ENCODE results near the gene RNASE9.
"Not testable (repeated sequence)": the region's sequence is repeated elsewhere in the genome, so short reads cannot be mapped to it uniquely, and the experiment has no call there.

The RNASE9 gene

GRCh38 chr14:20516921-20517320 lies 43.9 kb downstream of the RNASE9 start:
- no peak for DNase-seq (ENCODE audit: low read depth)

DNA sequence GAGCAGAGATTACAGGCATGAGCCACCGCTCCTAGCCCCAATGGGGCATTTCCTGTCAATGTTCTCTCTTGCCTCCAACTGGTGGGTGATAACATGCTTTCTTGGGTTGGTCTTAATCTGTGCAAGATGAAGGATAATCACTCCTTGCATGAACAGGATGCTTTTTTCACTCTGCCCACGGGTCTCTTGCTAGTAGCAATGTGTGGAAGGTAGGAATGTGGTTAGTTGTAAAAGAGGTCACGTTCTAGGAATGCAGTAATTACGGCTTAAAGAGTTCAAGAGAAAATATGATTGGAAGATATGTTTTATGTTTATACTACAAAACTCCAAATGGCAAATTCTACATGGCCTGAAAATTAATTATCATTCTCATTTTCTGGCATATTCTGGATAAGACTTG lies 45.0 kb downstream of the RNASE9 start:
- DNase-seq (ENCODE audit: low read depth), result no peak

- DNase-seq (ENCODE audit: low read depth), result no peak
These were observed 48.5 kb downstream of the RNASE9 start for GRCh38 chr14:20512177-20512905.

DNA sequence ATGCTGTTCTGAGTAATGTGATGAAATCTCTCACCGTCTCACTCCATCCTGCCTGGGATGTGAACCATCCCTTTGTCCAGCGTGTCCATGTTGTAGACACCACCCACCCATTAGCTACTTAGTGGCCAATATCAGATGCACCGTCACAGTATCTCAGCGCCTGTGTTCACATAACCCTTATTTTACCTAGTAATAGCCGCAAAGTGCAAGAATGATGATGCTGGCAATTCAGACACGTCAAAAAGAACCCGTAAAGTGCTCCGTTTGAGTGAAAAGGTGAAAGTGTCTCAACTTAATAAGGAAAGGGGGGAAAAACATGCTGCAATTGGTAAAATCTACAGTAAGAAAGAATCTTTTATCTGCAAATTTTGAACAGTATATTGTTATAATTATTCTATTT lies 52.5 kb downstream of the RNASE9 start:
- no peak for DNase-seq (ENCODE audit: low read depth)

GRCh38 chr14:20507537-20507936 lies 53.3 kb downstream of the RNASE9 start:
- DNase-seq (ENCODE audit: low read depth), result not testable (repeated sequence)

DNA sequence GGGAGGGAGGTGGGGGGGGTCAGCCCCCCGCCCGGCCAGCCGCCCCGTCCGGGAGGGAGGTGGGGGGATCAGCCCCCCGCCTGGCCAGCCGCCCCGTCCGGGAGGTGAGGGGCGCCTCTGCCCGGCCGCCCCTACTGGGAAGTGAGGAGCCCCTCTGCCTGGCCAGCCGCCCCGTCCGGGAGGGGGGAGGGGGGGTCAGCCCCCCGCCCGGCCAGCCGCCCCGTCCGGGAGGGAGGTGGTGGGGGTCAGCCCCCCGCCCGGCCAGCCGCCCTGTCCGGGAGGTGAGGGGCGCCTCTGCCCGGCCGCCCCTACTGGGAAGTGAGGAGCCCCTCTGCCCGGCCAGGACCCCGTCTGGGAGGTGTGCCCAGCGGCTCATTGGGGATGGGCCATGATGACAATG lies 54.1 kb downstream of the RNASE9 start:
- DNase-seq (ENCODE audit: low read depth), result not testable (repeated sequence)

DNA sequence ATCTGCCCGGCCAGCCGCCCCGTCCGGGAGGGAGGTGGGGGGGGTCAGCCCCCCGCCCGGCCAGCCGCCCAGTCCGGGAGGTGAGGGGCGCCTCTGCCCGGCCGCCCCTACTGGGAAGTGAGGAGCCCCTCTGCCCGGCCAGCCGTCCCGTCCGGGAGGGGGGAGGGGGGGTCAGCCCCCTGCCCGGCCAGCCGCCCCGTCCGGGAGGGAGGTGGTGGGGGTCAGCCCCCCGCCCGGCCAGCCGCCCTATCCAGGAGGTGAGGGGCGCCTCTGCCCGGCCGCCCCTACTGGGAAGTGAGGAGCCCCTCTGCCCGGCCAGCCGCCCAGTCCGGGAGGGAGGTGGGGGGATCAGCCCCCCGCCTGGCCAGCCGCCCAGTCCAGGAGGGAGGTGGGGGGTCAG lies 54.6 kb downstream of the RNASE9 start:
- DNase-seq (ENCODE audit: low read depth), result not testable (repeated sequence)

All from GM04504 (cell line).